NCI-H146 (cell line): Measurements from ENCODE around the gene DNPH1.

Experiments
- DNase-seq: peaks from one replicate; lab custom pipeline; 2025; lab: John Stamatoyannopoulos, UW

DNPH1 gene

DNA sequence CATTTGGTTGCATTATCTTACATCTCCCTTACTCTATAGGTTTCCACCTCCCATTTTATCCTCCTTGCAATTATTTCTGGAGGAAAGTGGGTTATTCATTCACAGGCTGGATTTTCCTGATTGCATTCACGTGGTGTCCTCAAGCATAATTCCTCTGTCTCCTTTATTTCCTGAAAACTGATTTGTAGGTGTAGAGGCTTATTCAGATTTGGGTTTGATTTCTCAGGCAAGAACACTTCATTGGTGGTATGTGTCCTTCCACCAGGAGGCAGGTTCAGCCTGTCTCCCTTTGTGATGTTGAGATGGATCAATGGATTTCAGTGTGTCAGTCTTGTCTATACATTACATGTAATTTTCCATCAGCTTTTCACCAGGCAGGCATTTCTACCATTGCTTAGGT is 17.3 kb downstream of the DNPH1 start:
- no peak for DNase-seq

- no peak for DNase-seq
These were observed 22.0 kb downstream of the DNPH1 start for GRCh38 chr6:43207286-43207685.

DNA sequence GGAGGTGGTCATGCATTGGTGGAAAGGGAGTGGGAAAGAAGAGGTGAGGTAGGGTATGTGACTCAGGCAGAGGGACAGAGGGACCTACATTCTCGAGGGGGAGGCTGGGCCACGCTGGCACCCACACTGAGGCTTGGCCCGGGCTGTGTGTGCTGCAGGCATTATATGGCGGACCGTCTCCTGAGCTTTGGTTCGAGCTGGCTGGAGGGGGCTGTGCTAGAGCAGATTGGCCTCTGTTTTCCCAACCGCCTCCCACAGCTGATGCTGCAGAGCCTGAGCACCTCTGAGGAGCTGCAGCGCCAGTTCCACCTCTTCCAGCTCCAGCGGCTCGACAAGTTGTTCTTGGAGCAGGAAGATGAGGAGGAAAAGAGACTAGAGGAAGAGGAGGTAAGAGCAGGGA is 23.4 kb downstream of the DNPH1 start:
- DNase-seq: no peak

DNA sequence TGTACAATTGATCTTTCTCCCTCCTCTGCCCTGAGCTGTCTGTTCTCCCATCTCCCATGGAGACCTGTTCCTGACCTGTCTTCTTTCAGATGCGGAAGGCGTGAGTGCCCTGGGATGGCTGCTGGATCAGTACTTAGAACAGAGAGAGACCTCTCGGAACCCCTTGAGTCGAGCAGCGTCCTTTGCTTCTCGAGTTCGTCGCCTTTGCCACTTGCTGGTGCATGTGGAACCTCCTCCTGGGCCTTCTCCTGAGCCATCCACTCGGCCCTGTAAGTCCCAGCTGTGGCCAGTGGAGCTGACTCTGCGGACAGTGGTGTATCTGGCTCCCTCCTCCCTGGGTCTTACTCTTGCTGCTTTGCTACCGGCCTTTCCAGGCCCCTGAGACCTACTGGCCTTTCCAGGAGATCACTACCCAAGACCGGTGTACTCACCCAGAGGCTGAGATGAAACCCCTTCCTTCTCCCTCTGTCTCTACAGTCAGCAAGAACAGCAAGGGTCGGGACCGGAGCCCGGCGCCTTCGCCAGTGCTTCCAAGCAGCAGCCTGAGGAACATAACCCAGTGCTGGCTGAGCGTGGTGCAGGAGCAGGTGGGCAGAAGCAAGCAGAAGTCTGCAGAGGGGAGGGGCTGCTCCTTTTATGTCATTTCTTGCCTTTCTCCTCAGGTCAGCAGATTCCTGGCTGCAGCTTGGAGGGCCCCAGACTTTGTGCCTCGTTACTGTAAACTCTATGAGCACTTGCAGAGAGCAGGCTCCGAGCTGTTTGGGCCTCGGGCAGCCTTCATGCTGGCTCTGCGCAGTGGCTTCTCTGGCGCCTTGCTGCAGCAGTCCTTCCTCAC is 24.8 kb downstream of the DNPH1 start:
- no peak for DNase-seq

GRCh38 chr6:43203718-43204095 is 25.6 kb downstream of the DNPH1 start:
- no peak for DNase-seq

- DNase-seq: no peak
These were observed 26.1 kb downstream of the DNPH1 start for GRCh38 chr6:43203029-43203717.

DNA sequence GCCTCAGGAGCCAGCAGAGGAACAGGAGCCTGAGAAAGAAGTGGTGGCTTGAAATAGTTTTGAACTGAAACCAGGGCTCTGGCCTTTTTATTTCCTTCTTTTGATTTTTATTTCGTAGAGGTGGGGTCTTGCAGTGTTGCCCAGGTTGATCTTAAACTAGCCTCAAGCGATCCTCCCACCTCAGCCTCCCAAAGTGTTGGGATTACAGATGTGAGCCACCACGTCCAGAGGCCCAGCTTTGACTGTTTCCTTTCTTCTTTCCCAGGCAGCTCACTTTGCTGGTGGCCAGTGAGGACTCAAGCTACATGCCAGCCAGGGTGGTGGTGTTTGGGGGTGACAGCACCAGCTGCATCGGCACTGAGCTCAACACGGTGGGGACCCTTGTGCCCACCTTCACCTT is 26.8 kb downstream of the DNPH1 start:
- no peak for DNase-seq

DNA sequence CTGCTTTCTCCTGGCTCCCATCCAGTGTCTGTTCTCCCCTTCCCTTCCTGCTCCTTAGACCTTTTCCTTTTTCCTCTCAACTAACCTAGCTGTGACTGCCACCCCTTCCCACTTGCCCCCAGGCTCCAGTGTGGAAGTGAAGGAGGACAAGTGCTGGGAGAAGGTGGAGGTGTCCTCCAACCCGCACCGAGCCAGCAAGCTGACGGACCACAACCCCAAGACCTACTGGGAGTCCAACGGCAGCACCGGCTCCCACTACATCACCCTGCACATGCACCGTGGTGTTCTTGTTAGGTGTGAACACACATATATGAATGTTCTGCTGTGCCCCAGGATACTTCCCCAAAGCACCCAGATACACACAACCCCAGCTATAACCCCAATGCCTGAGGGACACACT is 28.7 kb downstream of the DNPH1 start:
- no peak for DNase-seq

DNA sequence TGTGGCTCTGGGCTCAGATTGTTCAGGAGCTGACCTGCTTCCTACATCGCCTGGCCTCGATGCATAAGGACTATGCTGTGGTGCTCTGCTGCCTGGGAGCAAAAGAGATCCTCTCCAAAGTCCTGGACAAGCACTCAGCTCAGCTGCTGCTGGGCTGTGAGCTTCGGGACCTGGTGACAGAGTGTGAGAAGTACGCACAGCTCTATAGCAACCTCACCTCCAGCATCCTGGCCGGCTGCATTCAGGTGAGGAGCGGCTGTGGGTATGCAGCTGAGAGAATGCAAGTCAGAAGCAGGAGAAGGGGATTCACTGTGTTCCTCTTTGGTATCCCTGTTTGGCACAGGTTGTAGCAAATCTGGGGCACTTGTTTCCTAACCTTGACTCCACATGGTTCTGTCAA is 29.4 kb downstream of the DNPH1 start:
- no peak for DNase-seq

DNA sequence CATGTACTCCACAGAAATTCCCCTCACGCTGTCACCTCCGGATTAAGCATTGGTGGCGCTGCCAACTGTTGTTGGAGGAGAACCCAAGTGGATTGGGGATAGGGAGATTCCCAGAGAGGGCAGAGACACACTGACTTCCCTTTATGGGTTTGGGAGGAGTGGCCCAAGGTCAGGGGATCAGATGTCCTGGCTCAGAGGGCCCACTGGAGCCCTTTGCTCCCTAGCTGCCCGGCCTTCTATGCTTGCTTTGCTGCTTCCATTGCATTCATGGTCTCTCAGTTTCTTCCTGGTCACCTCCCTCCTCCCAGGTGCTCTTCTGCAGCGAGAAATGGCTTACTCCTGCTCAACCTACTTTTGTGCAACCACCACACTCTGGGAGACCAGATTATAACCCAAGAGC is 32.9 kb downstream of the DNPH1 start:
- DNase-seq: no peak

- no peak for DNase-seq
These were observed 35.4 kb downstream of the DNPH1 start for GRCh38 chr6:43193929-43194328.

- no peak for DNase-seq
These were observed 36.4 kb downstream of the DNPH1 start for GRCh38 chr6:43192911-43193310.

DNA sequence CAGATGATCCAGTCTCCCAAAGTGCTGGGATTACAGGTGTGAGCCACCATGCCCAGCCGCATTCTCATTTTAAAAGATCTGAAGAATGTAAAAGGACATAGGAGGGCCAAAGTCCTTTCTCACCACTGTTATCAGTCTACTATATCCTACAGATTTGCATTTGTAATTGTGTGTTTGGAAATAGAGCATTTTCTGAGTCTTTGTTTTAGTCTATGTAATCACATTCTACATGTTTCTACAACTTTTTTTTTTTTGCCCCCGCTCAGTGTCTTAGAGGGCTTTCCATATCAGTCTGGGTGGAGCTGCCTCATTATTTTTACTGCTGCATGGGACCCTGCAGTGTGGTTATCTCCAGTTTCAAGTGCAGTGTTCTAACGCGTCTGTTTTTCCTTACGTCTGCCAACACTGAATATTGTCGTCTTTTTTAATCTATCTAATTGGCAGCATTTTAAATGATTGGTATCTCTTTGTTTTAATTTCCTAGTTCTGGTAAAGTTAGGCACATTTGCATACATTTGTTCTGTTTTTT is 39.4 kb downstream of the DNPH1 start:
- DNase-seq: no peak

GRCh38 chr6:43188426-43188825 is 40.9 kb downstream of the DNPH1 start:
- DNase-seq: no peak

DNA sequence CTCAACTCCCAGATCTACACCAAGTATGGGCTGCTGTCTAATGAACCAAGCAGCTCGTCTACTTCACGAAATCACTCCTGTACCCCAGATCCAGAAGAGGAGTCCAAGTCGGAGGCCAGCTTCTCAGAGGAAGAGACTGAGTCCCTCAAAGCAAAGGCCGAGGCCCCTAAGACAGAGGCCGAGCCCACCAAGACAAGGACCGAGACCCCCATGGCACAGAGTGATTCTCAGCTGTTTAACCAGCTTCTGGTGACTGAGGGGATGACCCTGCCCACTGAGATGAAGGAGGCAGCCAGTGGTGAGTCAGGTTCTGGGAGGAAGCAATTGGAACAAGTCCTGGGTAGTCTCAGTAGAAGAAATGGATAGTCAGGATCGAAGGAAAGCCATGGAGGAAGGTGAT is 41.5 kb downstream of the DNPH1 start:
- DNase-seq: no peak

- DNase-seq: no peak
These were observed 42.6 kb downstream of the DNPH1 start for GRCh38 chr6:43186706-43187105.

DNA sequence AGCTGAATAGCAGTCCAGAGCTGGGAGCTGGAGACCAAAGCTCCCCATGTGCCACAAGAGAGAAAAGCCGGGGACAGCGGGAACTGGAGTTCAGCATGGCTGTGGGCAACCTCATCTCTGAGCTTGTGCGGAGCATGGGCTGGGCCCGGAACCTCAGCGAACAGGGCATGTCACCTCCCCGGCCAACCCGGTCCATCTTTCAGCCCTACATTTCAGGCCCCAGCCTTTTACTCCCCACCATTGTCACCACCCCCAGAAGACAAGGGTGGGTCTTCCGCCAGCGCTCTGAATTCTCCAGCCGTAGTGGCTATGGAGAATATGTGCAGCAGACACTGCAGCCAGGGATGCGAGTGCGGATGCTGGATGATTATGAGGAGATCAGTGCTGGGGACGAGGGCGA is 43.3 kb downstream of the DNPH1 start:
- no peak for DNase-seq

GRCh38 chr6:43185391-43185985 is 43.8 kb downstream of the DNPH1 start:
- DNase-seq: no peak

DNA sequence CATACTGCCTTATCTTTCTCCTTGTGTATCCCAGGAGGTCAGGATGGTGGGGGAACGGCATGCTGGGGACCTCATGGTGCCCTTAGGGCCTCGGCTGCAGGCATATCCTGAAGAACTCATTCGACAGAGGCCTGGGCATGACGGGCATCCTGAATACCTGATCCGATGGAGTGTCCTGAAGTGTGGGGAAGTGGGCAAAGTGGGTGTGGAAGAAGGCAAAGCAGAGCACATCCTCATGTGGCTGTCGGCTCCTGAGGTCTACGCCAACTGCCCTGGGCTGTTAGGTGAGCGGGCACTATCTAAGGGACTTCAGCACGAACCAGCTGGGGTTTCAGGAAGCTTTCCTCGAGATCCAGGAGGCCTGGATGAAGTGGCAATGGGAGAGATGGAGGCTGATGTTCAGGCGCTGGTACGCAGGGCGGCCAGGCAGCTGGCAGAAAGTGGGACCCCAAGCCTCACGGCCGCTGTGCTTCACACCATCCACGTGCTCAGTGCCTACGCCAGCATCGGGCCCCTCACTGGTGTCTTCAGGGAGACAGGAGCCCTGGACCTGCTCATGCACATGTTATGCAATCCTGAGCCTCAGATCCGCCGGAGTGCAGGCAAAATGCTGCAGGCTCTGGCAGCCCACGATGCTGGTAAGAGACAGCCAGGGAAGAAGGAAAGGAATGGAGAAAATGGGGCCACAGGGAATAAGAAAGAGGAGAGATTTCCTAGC is 44.9 kb downstream of the DNPH1 start:
- DNase-seq: no peak

GRCh38 chr6:43183441-43183840 is 45.8 kb downstream of the DNPH1 start:
- no peak for DNase-seq

DNA sequence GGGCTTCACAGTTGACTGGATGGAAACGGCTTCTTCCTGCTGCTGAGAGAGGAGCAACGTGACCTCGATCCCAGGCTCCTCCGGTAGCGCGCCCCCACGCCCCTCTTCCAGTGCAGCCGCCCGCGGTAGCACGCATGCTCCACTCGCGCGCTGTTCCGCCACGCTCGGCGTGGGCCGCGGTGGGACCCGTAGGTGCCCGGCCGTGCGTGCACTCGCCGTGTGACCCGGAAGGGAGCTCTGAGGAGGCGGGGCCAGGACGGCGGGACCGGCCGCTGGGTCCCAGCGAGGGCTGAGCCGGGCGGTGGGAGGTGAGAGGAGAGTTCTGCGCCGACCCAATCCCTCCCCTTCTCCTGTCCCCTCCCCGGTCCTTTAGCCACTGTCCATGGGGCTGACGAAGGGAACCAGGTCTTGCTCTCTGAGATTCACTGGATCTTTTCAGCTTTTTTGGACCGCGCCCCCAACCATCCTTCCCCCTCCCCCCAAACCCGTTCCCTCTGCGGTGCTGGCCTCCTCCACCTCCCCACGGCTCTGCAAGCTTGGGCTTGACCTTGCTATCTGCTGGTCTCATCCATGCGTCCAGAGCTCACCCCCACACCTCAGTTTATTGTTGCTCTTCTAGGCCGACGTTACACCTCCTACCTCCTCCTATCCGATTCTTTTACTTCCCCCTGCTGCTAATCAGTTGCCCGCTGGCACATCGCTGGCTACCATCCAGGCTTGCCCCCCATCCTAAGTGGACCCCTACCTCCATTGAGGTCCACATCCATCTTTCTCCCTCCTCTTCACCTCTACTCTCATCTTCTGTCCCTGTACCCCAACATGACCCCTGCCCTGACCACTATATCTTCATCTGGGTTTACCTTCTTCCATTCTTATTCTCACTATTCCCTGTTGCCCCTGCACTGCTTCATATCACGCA is 47.1 kb downstream of the DNPH1 start, which contains the start of gene CUL9:
Gene CUL9, plus strand, starts transcription at position 255 of the 919 bp plus-strand sequence. CDS start 2,115 bp downstream, outside the sequence.
- peak; percentile 90 for DNase-seq
